GM19397 (cell line): ENCODE results near the gene TPSD1.
"Not testable (repeated sequence)": the region's sequence is repeated elsewhere in the genome, so short reads cannot be mapped to it uniquely, and the experiment has no call there.

Experiments used
- ATAC-seq: cut with Tn5 transposase; IDR thresholded peaks from one replicate; pipeline ENCODE4 v1.9.1; 2021; ENCODE audit warnings: mild to moderate bottlenecking, moderate library complexity; ENCODE audit not compliant: unreplicated experiment

TPSD1 gene

DNA sequence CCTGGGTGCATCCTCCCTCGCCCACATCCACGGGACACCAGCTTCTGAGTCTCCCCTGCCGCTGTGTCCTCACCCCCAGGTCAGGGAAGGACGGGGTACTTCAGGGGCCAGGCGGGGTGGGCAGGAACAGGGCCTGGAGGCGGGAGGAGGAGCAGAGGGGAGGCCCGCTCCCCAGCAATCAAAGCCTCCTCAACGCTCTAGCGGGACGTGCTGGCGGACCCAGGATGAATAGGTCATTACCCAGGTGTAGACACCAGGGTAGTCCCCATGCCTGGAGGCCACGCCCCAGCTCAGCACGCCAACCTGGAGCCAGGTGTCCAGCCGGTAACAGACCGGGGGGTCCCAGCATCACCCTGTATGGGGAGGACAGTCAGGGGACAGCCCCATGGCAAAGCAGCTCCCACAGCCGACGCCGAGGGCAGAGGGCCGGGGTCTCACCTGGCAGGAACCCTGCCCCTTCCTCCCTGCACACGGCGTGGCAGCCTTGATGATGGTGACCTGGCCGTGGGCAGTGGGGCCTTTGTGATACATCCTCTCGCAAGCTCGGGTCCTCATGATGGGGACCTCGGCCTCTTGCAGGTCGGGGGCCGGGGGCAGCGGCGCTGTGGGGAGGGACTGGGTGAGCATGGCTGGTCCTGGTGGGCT, 24.2 kb downstream of the TPSD1 start:
- ATAC-seq: no peak

DNA sequence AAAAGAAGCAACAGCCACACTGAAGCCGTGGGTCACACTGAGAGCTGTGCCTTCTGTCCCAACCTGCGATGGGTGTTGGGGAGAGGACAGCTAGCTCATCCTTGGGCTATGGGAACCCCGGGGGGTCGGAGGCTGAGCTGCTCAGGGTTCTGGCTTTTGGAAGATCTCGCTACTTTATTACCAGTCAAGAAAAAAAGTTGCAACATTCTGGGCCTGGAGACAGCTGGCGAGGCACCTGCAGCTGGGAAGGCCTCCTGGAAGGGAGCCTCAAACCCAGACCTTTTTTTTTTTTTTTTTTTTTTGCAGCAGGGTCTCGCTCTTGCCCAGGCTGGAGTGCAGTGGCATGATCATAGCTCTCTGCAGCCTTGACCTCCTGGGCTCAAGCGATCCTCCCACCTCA, 24.9 kb downstream of the TPSD1 start:
- ATAC-seq: no peak

DNA sequence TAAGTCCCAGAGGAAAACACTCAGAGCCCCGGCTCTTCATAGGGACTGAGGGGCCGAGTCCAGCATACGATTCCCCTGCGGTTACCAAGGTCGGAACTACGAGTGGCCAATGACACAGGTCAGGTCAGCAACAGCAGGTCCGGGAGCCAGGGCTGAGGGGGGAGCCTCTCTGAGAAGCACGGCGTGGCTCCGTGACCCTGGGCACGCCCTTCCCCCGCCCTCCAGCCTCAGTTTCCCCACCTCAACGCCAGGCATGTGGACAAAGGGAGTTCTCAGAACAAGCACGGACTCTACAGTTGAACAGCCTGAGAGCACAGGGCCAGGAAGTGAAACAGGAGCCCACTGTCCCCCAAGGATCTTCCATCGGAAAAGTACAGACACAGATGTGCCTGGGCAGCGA, 25.6 kb downstream of the TPSD1 start:
- no peak for ATAC-seq

DNA sequence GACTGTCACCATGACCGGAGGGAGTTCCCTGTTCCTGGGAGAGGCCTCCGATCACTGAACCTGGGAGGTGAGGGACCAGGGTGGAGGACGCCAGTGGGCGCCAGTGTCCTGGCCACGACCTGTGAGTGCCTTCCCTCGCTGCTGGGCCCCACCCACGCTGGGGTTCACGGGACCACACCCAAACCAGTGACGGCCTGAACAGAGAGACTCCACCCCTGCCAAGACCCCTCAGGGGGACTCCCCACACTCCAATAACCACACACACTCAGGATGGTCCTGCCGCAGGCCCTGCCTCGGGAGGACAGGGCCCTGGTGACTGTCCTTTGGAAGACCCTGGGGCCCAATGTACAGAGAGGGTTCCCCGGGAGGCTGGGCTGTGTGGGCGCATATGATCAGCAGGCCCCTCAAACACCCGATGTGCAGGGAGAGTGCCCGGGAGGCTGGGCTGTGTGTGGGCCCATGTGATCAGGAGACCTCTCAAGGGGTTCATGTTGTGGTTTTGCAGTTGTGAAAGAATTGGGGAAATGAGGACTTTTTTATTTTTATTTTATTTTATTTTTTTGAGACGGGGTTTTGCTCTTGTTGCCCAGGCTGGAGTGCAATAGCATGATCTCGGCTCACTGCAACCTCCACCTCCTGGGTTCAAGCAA, 26.6 kb downstream of the TPSD1 start:
- no peak for ATAC-seq

DNA sequence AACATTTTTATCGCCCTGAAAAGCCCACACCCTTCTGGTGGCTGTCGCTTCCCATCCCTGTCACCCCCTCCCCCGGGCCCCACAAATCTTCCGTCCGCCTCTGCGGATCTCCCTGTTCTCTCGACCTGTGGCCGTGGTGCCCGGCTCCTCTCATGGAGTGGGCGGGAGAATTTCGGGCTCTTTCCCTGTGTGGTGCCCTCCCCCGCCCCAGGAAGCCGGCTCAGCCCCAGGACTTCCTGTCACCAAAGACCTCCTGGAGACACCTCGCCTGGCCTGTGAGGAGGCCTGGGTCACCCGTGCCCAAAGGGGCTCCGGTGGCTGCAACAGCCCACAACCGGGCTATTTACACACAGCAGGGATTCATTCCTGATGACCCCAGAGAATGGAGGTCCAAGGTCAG, 27.4 kb downstream of the TPSD1 start:
- no peak for ATAC-seq

DNA sequence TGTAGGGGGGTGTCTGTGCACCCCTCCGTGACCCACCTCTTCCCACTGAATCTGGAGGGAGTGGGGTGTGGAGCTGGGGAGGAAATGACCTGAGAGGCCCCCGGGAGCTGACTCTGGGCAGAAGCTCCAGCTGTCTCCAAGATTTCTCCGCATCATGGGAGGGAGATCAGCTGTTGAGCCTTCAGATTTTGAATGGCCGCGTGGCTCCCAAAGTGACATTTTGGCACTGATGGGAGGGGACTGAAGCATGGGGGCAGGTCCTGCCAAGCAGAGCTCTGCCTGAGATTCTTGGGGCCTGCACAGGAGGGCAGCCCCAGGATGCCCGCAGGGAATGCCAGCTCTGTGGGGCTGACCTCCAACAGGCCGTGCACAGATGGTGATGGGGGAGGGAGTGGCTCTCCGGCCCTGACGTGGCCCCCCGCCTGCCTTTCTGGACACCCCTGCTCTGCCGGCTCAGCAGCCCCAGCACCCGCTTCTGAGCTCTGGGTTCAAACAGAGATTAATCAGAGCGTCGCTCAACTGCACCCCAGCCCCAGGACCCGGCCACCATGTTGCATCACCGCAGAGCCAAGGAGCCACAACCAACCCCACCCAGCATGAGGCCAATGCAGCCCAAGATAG, 28.2 kb downstream of the TPSD1 start:
- no peak for ATAC-seq

DNA sequence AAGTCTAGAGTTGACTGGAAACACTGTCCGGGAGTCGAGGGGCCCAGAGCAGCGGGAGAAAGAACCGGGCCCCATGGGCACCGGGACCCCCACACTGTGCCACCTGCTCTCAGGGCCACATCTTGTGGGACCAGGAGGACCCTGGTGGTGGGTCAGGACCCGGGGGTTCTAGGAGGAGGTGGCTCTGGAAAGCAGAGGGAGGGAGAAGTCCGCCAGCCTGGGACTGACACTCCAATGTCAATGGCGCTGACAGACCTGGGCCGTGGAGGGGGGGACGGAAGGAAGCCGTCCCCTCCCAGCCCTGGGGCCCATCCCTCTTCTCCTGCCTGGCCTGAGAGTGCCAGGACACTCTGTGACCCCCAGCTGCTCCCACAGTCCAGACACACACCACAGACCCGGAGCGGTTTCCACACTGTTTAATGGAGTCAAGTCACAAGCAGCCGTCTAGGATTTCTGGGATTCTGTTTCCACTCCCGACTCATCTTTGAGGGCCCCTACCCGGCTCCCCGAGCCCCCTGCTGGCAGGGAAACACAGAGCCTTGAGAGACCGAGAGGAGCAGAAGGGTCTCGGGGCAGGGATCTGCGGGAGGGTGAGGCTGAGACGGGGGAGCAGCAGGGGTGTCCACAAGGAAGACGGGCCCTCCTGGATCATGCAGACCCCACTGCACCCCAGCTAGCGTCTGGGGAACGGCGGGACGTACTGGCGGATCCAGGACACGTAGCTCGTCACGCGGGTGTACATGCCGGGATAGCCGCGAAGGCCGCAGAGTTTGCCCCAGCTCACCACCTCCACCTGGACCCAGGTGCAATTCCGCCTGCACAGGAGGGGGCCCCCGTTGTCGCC, 30.0 kb downstream of the TPSD1 start:
- ATAC-seq: no peak

DNA sequence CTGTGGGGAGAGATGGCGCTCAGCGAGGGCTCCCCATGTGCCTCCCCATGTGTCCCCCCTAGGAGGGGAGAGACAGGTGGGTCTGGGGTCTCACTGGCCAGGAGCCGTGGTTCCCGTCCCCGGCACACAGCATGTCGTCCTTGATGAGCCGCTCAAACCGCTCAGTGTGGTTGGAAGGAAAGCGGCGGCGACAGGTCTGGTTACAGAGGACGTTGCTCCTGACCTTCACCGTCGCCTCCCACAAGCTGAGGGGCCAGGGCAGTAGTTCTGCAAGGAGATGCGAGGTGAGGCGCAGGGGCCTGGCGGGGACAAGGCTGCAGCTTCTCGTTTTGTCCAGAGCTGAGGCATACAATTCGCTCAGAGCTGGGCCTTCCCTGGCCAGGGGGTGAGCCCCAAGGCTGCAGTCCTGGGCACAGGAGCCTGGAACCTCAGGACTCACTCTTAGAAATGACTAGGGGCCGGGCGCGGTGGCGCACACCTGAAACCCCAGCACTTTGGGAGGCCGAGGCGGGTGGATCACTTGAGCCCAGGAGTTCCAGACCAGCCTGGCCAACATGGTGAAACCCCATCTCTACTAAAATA, 30.7 kb downstream of the TPSD1 start:
- no peak for ATAC-seq

DNA sequence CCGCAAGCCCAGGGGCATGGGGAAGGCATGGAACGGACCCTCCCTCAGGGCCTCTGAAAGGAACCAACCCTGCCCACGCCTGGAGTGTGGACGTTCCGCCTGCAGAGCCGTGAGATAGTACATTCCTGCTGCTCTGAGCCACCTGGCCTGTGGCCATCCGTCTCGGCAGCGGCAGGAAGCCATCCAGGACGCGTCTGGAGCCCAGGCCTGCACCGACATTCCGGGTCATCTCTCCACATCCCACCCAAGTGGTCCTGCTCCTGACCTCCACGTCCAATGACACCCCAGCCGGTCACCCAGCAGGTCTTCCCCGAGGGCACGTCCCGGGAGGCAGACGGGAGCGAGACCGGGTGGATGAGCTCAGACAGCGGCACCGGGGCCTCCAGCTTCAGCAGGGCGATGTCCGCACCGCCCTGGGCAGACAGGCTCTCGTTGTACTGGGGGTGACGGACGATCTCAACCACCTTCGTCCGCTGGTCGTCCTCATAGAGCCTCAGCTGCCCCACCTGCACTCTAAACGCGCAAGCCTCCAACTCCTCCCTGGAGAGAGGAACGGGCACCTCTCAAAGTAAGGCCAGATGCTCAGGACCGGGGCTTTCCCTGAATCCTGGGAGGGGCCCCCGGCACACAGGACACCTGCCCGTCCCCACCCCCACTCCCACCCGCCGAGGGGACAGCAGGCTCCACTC, 32.3 kb downstream of the TPSD1 start:
- ATAC-seq: no peak

DNA sequence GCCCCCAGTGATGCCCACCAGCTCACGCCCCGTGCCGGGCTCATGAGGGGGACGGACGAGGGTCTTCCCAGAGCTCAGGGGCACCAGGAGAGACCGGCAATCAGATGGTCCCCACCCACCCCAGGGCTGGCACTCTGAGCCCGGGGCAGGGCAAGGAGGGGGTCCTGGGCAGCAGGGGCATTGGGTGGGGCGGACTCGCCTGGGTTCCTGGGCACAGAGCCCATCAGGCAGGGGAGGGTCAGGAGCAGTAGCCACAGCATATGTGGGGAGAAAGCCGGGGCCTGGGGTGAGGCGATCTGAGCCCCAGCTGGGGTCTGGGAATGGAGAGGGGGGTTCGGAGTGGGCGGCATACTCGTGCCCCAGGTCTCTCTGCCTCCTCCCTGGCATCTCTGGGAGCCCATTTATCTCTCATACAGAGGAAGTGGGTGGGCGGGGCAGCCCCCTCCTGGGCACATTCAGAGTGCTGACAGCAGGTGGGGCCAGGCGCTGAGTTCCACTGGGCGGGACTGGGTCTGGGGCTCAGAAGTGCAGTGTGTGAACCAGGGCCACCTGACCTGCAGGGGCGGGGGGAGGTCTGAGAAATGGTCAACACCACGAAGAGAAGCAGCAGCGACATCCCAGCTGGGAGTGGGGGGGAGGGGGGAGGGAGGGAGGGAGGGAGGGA, 33.1 kb downstream of the TPSD1 start:
- ATAC-seq: no peak

DNA sequence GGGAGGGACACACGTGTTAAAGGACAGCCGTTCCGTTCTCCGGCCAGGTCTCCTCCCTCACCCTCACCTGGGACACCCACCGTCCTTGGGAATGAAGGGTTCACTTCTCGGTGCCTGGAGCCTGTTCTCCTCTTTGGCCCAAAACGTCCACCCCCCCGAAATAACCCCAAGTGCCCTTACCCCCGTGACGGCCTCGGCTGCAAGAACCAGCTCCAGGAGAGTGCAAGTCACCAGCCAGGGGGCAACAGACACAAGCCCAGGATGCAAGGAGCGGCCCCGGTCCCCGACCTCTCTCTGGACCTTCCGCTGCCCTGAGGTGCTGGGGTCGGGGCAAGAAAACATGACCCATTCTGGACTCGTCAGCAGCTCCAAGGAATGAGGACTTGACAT, 33.6 kb downstream of the TPSD1 start:
- ATAC-seq: no peak

DNA sequence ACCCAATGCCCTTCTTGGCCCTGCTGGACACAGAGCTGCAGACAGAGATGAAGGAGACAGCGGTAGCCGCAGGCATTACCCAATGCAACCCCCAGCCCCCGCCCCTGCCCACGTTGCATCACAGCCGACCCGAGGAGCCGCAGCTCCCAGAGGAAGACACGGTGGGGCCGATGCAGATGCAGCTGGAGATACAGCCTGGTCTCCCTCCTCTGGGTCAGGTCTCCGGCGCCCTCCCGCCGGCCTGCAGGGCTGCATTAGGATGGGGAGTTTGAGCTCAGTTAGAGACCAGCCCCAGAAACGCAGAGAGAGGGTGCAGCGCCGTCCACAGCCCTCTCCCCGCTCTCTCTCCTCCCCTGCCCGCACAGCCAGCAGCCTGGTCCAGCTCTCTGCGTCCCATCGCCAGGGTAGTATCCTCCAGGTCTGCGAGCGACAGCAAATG, 34.2 kb downstream of the TPSD1 start:
- ATAC-seq: no peak

DNA sequence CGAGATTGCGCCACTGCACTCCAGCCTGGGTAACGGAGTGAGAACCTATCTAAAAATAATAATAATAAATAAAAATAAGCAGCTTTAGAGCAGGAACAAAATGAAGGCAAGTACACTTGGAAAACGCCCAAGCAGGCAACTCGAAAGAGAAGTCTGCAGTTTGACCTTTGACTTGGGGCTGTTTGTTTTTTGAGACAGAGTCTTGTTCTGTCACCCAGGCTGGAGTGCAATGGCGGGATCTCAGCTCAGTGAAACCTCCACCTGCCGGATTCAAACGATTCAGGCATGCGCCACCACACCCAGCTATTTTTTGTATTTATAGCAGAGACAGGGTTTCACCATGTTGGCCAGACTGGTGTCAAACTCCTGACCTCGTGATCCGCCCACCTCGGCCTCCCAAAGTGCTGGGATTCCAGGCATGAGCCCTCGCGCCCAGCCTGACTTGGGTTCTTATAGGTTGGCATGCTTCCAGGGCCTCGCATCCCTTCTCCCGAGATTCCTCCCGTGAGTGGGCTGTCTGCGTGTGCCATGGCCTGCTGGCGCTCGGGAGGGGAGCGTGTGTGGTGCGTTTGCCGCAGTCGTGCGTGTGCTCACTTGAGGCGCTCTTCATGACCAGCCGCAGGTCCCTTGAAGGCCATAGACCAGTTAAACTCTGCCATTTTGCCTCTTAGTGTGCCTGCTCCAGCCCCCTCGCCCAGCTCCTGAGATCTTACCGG, 35.1 kb downstream of the TPSD1 start:
- no peak for ATAC-seq

DNA sequence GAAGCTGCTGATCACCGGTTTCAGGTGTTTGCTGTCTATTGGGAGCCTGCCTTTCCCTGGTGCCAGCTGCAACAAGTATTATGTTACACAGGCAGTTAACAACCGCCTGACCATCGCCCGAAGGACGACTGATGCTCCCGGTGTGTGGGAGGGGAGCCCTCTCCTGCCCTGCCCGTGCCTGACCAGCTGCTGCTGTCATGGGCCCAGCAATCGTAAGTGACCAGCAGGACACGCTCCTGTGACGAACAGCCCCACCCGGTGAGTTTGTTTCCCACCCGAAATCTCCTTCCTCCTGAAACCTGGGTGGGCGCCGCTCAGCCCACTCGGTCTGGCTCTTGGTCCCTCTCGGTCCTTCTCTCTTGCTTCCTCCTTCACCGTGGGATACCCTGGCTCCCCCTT, 35.7 kb downstream of the TPSD1 start:
- ATAC-seq: no peak

DNA sequence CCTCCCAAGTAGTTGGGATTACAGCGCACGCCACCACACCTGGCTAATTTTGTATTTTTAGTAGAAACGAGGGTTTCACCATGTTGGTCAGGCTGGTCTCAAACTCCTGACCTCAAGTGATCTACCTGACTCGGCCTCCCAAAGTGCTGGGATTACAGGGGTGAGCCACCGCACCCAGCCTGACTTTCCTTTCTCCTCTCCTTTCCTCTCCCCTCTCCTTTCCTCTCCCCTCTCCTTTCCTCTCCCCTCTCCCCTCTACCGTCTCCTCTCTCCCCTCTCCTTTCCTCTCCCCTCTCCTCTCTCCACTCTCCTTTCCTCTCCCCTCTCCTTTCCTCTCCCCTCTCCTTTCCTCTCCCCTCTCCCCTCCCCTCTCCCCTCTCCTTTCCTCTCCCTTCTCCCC, 36.3 kb downstream of the TPSD1 start:
- not testable (repeated sequence) for ATAC-seq

DNA sequence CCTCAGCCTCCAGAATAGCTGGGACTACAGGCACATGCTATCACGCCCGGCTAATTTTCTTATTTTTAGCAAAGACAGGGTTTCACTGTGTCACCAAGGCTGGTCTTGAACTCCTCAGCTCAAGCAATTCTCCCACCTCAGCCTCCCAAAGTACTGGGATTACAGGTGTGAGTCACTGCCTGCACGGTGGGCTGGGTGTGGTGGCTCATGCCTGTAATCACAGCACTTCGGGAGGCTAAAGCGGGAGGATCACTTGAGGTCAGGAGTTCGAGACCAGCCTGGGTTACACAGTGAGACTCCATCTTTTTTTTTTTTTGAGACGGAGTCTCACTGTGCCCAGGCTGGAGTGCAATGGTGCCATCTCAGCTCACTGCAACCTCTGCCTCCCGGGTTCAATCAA, 36.9 kb downstream of the TPSD1 start:
- ATAC-seq: not testable (repeated sequence)

DNA sequence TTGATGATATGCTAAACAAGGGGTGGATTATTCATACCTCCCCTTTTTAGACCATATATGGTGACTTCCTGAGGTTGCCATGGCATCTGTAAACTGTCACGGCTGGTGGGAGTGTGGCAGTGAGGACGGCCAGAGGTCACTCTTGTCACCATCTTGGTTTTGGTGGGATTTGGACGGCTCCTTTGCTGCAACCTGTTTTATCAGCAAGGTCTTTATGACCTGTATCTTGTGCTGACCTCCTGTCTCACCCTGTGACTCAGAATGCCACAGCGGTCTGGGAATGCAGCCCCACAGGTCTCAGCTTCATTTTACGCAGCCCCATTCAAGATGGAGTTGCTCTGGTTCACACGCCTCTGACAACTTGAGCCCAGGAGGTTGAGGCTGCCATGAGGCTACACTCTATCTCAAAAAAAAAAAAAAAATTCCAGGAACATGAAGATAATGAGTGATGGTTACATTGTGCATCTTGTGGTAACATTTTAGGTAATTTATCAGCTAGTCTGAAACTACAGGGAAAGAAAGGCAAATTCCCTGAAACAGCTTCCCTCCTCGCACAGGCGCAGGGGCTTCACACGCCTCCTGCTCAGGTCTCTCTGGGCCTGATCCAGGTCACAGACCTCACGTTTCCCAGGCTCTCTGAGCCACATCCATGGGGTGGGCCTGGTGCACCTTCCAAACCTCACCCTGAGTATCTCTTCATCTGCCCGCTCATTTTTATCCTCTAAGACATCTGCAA, 38.2 kb downstream of the TPSD1 start:
- ATAC-seq: no peak

DNA sequence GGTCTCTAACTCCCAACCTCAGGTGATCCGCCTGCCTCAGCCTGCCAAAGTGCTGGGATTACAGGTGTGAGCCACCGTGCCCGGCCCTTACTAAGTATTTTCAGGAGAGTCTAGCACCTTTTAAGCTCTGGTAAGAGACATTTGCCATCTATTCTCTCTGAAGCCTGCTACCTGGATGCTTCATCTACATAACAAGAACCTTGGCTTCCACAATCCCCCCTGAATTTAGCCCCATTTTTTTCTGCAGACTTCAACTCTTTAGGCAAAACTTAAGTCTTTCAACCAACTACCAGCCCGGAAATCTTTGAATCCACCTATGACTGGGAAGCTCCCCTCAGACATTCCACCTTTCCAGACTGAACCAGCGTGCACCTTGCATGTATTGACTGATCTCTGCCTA, 39.6 kb downstream of the TPSD1 start:
- no peak for ATAC-seq

DNA sequence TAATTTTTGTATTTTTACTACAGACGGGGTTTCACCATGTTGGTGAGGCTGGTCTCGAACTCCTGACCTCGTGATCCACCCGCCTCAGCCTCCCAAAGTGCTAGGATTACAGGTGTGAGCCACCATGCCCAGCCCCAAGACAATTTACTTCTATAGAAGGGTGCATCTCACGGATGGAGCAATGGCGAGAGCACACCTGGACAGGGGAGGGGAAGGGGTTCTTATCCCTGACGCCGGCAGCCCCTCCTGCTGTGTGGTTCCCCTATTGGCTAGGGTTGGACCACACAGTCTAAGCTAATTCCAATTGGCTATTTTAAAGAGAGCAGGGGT, 40.8 kb downstream of the TPSD1 start:
- not testable (repeated sequence) for ATAC-seq
